H9 (cell line): Measurements from ENCODE around the gene NCAPH2. TPM values are rescaled to one million over a fixed set of nuclear protein-coding genes. Genes with fewer than 3 reads are reported as not detected.
A peak's percentile ranks its signal among the peaks of the same experiment; 100 is the strongest.

Source experiments
- DNase-seq: peaks from one replicate; pipeline ENCODE4 v3.0.0-alpha.2; 2017
- H2AFZ ChIP-seq: one replicate; pipeline ENCODE4 v1.6.1; 2013; ENCODE audit warnings: mild to moderate bottlenecking, low read length, control low read depth, moderate library complexity
- H2AK5ac ChIP-seq: 2 replicates; pipeline ENCODE4 v1.6.1; 2013; ENCODE audit warnings: low read length, control low read depth, mixed read lengths; ENCODE audit not compliant: insufficient read length
- H2BK120ac ChIP-seq: one replicate; pipeline ENCODE4 v1.6.1; 2013; ENCODE audit warnings: low read depth, mild to moderate bottlenecking, low read length, control low read depth, inconsistent platforms; ENCODE audit not compliant: poor library complexity, severe bottlenecking
- H2BK12ac ChIP-seq: 2 replicates; pipeline ENCODE4 v1.6.1; 2013; ENCODE audit warnings: low read length, control low read depth, mixed read lengths, low read depth; ENCODE audit not compliant: insufficient read length
- H2BK15ac ChIP-seq: 2 replicates; pipeline ENCODE4 v1.6.1; 2013; ENCODE audit warnings: low read depth, low read length, control low read depth
- H2BK20ac ChIP-seq: one replicate; pipeline ENCODE4 v1.6.1; 2013; ENCODE audit warnings: low read depth, mild to moderate bottlenecking, low read length, control low read depth, inconsistent platforms; ENCODE audit not compliant: poor library complexity, severe bottlenecking
- H2BK5ac ChIP-seq: 2 replicates; pipeline ENCODE4 v1.6.1; 2013; ENCODE audit warnings: low read length, control low read depth, mixed read lengths; ENCODE audit not compliant: insufficient read length
- H3K14ac ChIP-seq: 2 replicates; pipeline ENCODE4 v1.6.1; 2013; ENCODE audit warnings: low read length, control low read depth; ENCODE audit not compliant: insufficient read depth
- H3K18ac ChIP-seq: 2 replicates; pipeline ENCODE4 v1.6.1; 2013; ENCODE audit warnings: low read depth, mild to moderate bottlenecking, mixed read lengths, low read length, control low read depth; ENCODE audit not compliant: insufficient read length
- H3K23ac ChIP-seq: 2 replicates; pipeline ENCODE4 v1.6.1; 2013; ENCODE audit warnings: low read length, control low read depth, mixed read lengths, low read depth; ENCODE audit not compliant: insufficient read length
- H3K23me2 ChIP-seq: 2 replicates; pipeline ENCODE4 v1.6.1; 2013; ENCODE audit warnings: low read depth, mild to moderate bottlenecking, mixed read lengths, low read length, control low read depth; ENCODE audit not compliant: insufficient read length, poor library complexity, severe bottlenecking
- H3K27ac ChIP-seq: 2 replicates; pipeline ENCODE4 v1.5.1; 2013; ENCODE audit warnings: low read length, control low read depth, mixed read lengths, low read depth; ENCODE audit not compliant: insufficient read length
- H3K27me3 ChIP-seq: 2 replicates; pipeline ENCODE4 v1.6.1; 2013; ENCODE audit warnings: low read length, control low read depth, inconsistent platforms; ENCODE audit not compliant: insufficient read depth
- H3K4ac ChIP-seq: 2 replicates; pipeline ENCODE4 v1.6.1; 2013; ENCODE audit warnings: low read depth, mild to moderate bottlenecking, control low read depth, inconsistent platforms, low read length, moderate library complexity
- H3K4me1 ChIP-seq: 2 replicates; pipeline ENCODE4 v1.6.1; 2013; ENCODE audit warnings: low read length, control low read depth, inconsistent platforms; ENCODE audit not compliant: insufficient read depth
- H3K4me2 ChIP-seq: 2 replicates; pipeline ENCODE4 v1.6.1; 2013; ENCODE audit warnings: low read length, control low read depth, mixed read lengths; ENCODE audit not compliant: insufficient read length, insufficient read depth
- H3K56ac ChIP-seq: 2 replicates; pipeline ENCODE4 v1.6.1; 2013; ENCODE audit warnings: low read depth, mild to moderate bottlenecking, mixed read lengths, low read length, control low read depth; ENCODE audit not compliant: insufficient read length
- H3K79me1 ChIP-seq: 2 replicates; pipeline ENCODE4 v1.6.1; 2013; ENCODE audit warnings: low read depth, mild to moderate bottlenecking, moderate library complexity, low read length, control low read depth, inconsistent platforms; ENCODE audit not compliant: insufficient read depth, poor library complexity, severe bottlenecking
- H3K79me2 ChIP-seq: 2 replicates; pipeline ENCODE4 v1.6.1; 2013; ENCODE audit warnings: low read length, control low read depth, inconsistent platforms; ENCODE audit not compliant: insufficient read depth
- H3K9ac ChIP-seq: 2 replicates; pipeline ENCODE4 v1.6.1; 2013; ENCODE audit warnings: low read length, control low read depth, mixed read lengths; ENCODE audit not compliant: insufficient read length; ENCODE audit errors: extremely low read depth
- H3K9me3 ChIP-seq: one replicate; pipeline ENCODE4 v1.6.1; 2013; ENCODE audit warnings: low read depth, low read length, inconsistent platforms; ENCODE audit not compliant: control insufficient read depth
- H3T11ph ChIP-seq: one replicate; pipeline ENCODE4 v1.6.1; 2013; ENCODE audit warnings: mild to moderate bottlenecking, low read length, control low read depth, inconsistent platforms
- H4K20me1 ChIP-seq: one replicate; pipeline ENCODE4 v1.6.1; 2013; ENCODE audit not compliant: control insufficient read depth, insufficient read length, insufficient read depth
- H4K5ac ChIP-seq: 2 replicates; pipeline ENCODE4 v1.6.1; 2013; ENCODE audit warnings: low read depth, mild to moderate bottlenecking, mixed read lengths, low read length, control low read depth; ENCODE audit not compliant: insufficient read length
- H4K8ac ChIP-seq: replicated peaks from 2 replicates; pipeline ENCODE4 v1.6.1; 2013; ENCODE audit warnings: low read length, control low read depth, mixed read lengths, low read depth; ENCODE audit not compliant: insufficient read length
- H4K91ac ChIP-seq: 2 replicates; pipeline ENCODE4 v1.6.1; 2013; ENCODE audit warnings: low read depth, mild to moderate bottlenecking, moderate library complexity, mixed read lengths, low read length, control low read depth; ENCODE audit not compliant: insufficient read length
- H3K27ac Mint-ChIP-seq, 3 experiments: 2 replicates in 2 of 3; 3 replicates in 1 of 3; pipeline ENCODE4 v1.8.0; 2020 to 2021; ENCODE audit warnings: mixed read lengths in 3 of 3, mild to moderate bottlenecking in 1 of 3, moderate library complexity in 1 of 3
- H3K27me3 Mint-ChIP-seq: 2 replicates; pipeline ENCODE4 v1.8.0; 2021; ENCODE audit warnings: low read depth, mild to moderate bottlenecking, moderate library complexity, mixed read lengths
- H3K36me3 Mint-ChIP-seq, 3 experiments: 2 replicates in 2 of 3; 3 replicates in 1 of 3; pipeline ENCODE4 v1.8.0; 2020 to 2021; ENCODE audit warnings: low read depth in 3 of 3, mixed read lengths in 3 of 3; ENCODE audit not compliant: insufficient read depth in 1 of 3
- H3K4me1 Mint-ChIP-seq, 2 experiments: 2 replicates each; pipeline ENCODE4 v1.8.0; 2020; ENCODE audit warnings: mixed read lengths in 2 of 2
- H3K4me3 Mint-ChIP-seq, 2 experiments: 2 replicates in 1 of 2; 3 replicates in 1 of 2; pipeline ENCODE4 v1.8.0; 2020 to 2021; ENCODE audit warnings: mild to moderate bottlenecking in 2 of 2, mixed read lengths in 2 of 2, moderate library complexity in 1 of 2
- H3K9me3 Mint-ChIP-seq, 2 experiments: 2 replicates in 1 of 2; 3 replicates in 1 of 2; pipeline ENCODE4 v1.8.0; 2020; ENCODE audit warnings: mild to moderate bottlenecking in 2 of 2, mixed read lengths in 2 of 2, moderate library complexity in 1 of 2
- WGBS: extraction: QIAGEN DNeasy Blood & Tissue Kit; methylation state at CpG from one replicate; pipeline ENCODE4 v1.1.7; 2013; ENCODE audit warnings: missing lambda C conversion rate, low lambda C conversion rate, mixed read lengths; ENCODE audit not compliant: insufficient read length; ENCODE audit errors: extremely low coverage; 5-methylcytosine and 5-hydroxymethylcytosine counted together
- total RNA-seq: library from RNA; stranded (reverse); gene quantifications from 2 replicates; pipeline ENCODE4 v1.2.1, GENCODE V29; 2021
- TF ChIP-seq, protein P1 (sequence below): fragments of 200-600 bp; sonication (generic); conservative IDR thresholded peaks from 3 replicates; pipeline ENCODE4 v1.8.0; 2021; ENCODE audit warnings: antibody characterized with exemption, mild to moderate bottlenecking

Gene NCAPH2
- total RNA-seq, 1 experiment from 2014 or later = 76.2 TPM

DNA sequence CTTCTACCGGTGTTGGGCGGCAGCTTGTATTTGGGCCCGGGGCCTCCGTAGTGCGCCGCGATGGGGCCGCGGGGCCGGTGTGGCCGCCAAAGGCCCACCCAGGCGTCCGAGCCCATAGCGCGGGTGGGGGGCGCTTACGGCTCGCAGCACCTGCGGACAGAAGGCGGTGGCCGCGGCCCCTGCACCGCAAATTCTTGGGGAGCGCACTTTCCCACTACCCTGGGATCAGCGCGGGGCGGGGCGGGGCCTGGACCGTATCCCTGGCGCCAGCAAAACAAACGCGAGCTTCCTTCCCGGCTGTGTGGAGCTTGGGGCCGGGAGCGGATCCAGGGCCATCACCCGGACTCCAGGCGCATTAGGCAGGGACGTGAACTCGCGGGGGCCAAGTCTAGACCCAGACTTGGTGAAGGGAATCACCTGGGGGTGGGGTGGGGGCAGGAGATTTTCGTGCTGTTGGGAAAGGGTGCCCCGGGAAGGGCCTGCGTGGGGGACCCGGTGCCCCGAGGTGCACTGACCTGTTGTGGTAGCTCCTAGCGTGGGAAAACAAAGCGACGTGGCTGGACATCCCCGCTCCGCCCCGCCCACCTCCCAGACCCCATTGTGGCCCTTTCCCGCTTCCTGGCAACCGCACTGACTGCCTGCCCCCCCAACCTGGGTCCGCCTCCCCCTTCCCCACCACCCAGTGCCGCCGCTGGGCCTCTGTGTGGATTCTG is 24.1 kb downstream of the NCAPH2 start:
- no peaks in the 10 kb centered on the region for H3K4me1 ChIP-seq
- peak overlapping the region; percentile 79 for H3K18ac ChIP-seq
- H2BK12ac ChIP-seq = no peak overlapping the region
- Mint-ChIP-seq H3K4me1 (peaks cover 11 to 15% of the 10 kb centered on the region in 2 experiments), H3K27ac (no peak overlapping the region), H3K27me3 (peaks cover 78% of the 10 kb centered on the region), H3K9me3 (no peaks in the 10 kb centered on the region; a peak in 1 of 5 replicates), H3K36me3 (no peaks in the 10 kb centered on the region; a peak in 1 of 7 replicates), H3K4me3 (peak overlapping the region; percentile 47 to 80)
- H3K27me3 ChIP-seq = peaks cover 37% of the 10 kb centered on the region; the same call in 1 of the 2 replicates
- H2AK5ac ChIP-seq = no peak overlapping the region
- H4K20me1 ChIP-seq = no peaks in the 10 kb centered on the region
- H2BK120ac ChIP-seq = no peak overlapping the region
- H2AFZ ChIP-seq = no peak overlapping the region
- H4K91ac ChIP-seq = no peak overlapping the region
- H3K27ac ChIP-seq = no peak overlapping the region
- peaks cover 18% of the 10 kb centered on the region for H3K23me2 ChIP-seq
- H2BK15ac ChIP-seq = no peak overlapping the region
- no peak overlapping the region for H3K23ac ChIP-seq
- no peak overlapping the region; the same call in 1 of the 2 replicates for H3K14ac ChIP-seq
- H3K9ac ChIP-seq = no peak overlapping the region
- no peak overlapping the region for H3K4ac ChIP-seq
- no peak overlapping the region for H4K8ac ChIP-seq
- no CpG with 5 or more reads among the region's 56 CpGs for WGBS
- H4K5ac ChIP-seq = no peak overlapping the region
- peak overlapping the region; percentile 34 for H3K4me2 ChIP-seq
- peak; percentile 53 for DNase-seq
- no peaks in the 10 kb centered on the region for H3K9me3 ChIP-seq
- no peaks in the 10 kb centered on the region for H3K79me1 ChIP-seq
- H3K56ac ChIP-seq = no peak overlapping the region
- no peak overlapping the region for H3T11ph ChIP-seq
- TF ChIP-seq, protein P1, sequence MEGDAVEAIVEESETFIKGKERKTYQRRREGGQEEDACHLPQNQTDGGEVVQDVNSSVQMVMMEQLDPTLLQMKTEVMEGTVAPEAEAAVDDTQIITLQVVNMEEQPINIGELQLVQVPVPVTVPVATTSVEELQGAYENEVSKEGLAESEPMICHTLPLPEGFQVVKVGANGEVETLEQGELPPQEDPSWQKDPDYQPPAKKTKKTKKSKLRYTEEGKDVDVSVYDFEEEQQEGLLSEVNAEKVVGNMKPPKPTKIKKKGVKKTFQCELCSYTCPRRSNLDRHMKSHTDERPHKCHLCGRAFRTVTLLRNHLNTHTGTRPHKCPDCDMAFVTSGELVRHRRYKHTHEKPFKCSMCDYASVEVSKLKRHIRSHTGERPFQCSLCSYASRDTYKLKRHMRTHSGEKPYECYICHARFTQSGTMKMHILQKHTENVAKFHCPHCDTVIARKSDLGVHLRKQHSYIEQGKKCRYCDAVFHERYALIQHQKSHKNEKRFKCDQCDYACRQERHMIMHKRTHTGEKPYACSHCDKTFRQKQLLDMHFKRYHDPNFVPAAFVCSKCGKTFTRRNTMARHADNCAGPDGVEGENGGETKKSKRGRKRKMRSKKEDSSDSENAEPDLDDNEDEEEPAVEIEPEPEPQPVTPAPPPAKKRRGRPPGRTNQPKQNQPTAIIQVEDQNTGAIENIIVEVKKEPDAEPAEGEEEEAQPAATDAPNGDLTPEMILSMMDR = no peak
- no peak overlapping the region for H2BK20ac ChIP-seq
- H2BK5ac ChIP-seq = no peak overlapping the region
- H3K79me2 ChIP-seq = no peaks in the 10 kb centered on the region
